ENCODE measurements around the gene GPR68. TPM values are rescaled to one million over a fixed set of nuclear protein-coding genes. Genes with fewer than 3 reads are reported as not detected.
A peak's percentile ranks its signal among the peaks of the same experiment; 100 is the strongest.

Gene GPR68
- total and polyA plus RNA-seq, 4 experiments from 2014 or later, result 3.0 to 10.8 (median 9.5) TPM

DNA sequence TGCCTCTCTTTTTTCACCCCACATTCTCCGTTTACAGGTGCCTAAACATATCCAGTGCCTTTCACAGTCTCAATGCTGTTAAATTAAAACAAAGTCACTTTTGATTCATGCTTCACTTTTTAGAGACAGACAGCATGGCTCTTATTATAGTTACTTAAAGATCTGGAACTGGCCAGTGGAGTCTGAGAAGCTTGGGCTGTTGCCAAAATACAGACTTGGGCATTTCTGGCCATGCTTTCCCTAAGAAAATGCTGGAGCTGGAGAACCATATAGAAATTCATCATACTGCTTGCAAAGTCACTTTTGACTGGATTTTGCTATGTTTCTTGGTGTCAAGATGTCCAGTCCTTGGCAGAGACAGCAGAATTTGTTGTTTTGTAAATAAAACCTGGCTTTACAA lies 12.2 kb upstream of the GPR68 start:
- Mint-ChIP-seq H3K27me3 (no peaks in the 10 kb centered on the region), H3K4me3 (no peak overlapping the region), H3K36me3 (peaks cover 0 to 3% of the 10 kb centered on the region in 2 donors), H3K27ac (peak overlapping the region in 4 of 7 donors; percentile 8 to 95 (median 63)), H3K9me3 (peaks cover 0 to 5% (median 0%) of the 10 kb centered on the region in 8 donors), H3K4me1 (peaks cover 48 to 84% (median 71%) of the 10 kb centered on the region in 4 donors)
- intact Hi-C loops (cut with micrococcal nuclease), result no loop called here
- no peak for DNase-seq
- H3K27ac ChIP-seq (ENCODE audit: low read depth, low read length), result no peak overlapping the region
- H3K4me1 ChIP-seq (ENCODE audit: insufficient read depth, low read length), result peaks cover 85% of the 10 kb centered on the region
- ChIA-PET POLR2A (ENCODE audit: partially characterized antibody) (interaction anchor here (0.9 to 21.6 kb wide), 6 partner anchors 8 to 80 kb away, joined by 3 to 963 read pairs (median 8); partner anchors contain the start of gene GPR68), CTCF (ENCODE audit: partially characterized antibody) (interaction anchor here (0.9 to 1.8 kb wide), 6 partner anchors 10 to 79 kb away, joined by 3 to 5 read pairs (median 4); no protein-coding TSS in a partner anchor)
- no peak overlapping the region for H3K4me3 ChIP-seq (ENCODE audit: low read length in 2 of 2)
- H3K9me3 ChIP-seq (ENCODE audit: control insufficient read depth in 1 of 2, low read length in 2 of 2), result no peaks in the 10 kb centered on the region
- no peaks in the 10 kb centered on the region for H3K27me3 ChIP-seq (ENCODE audit: insufficient read depth, low read length)
- H3K36me3 ChIP-seq (ENCODE audit: insufficient read depth, low read length), result no peaks in the 10 kb centered on the region

DNA sequence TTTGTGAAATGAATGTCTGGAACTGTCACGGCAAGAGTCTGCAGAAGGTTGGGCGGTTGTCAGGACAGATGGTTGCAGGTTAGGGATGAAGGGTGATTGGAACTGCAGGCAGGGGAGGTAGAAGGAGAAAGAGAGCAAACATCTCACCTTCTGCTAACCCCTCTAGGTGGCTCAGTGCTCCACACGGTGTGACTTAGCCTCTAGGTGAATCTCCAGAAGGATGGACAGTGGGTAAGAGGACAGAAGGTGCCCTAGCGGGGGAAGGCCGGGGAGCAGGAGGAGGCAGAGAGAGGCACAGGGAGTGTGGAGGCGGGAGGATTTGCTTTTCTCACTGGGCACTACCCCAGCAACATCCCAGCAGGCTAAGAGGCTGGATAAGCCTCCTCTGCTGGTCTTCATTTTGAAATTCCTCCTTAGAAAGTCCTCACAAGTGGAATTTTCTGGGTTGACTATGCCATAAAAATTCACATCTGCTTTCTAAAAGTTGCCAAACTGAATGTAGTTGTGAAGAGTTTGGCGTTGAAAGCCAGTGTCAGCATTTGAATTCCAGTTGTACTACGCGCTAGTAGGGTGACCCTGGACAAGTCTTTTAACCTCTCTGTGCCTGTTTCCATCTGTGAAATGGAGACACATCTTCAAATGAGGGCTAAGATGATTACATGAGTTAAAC lies 10.7 kb upstream of the GPR68 start:
- Histone ChIP-seq H3K9me3 (ENCODE audit: control insufficient read depth in 1 of 2, low read length in 2 of 2) (no peaks in the 10 kb centered on the region), H3K27ac (ENCODE audit: low read depth, low read length) (peak overlapping the region; percentile 62), H3K36me3 (ENCODE audit: insufficient read depth, low read length) (no peaks in the 10 kb centered on the region), H3K27me3 (ENCODE audit: insufficient read depth, low read length) (no peaks in the 10 kb centered on the region), H3K4me3 (ENCODE audit: low read length in 2 of 2) (no peak overlapping the region), H3K4me1 (ENCODE audit: insufficient read depth, low read length) (peaks cover 85% of the 10 kb centered on the region)
- Mint-ChIP-seq H3K4me1 (peaks cover 52 to 85% (median 73%) of the 10 kb centered on the region in 4 donors), H3K27me3 (no peaks in the 10 kb centered on the region), H3K9me3 (peaks cover 0 to 5% (median 0%) of the 10 kb centered on the region in 8 donors), H3K4me3 (peak overlapping the region in 7 of 8 donors; percentile 41 to 86 (median 83)), H3K27ac (peak overlapping the region; percentile 91 to 98 (median 95)), H3K36me3 (peaks cover 3 to 4% of the 10 kb centered on the region in 2 donors)
- ChIA-PET CTCF (ENCODE audit: partially characterized antibody) (interaction anchor here (1.3 to 1.8 kb wide), 4 partner anchors 8 to 82 kb away, joined by 3 to 5 read pairs (median 4); no protein-coding TSS in a partner anchor), POLR2A (ENCODE audit: partially characterized antibody) (interaction anchor here (1.1 to 21.6 kb wide), 6 partner anchors 9 to 78 kb away, joined by 5 to 963 read pairs (median 12); partner anchors contain the start of gene GPR68)
- intact Hi-C loops (cut with micrococcal nuclease), result no loop called here
- no peak for DNase-seq

DNA sequence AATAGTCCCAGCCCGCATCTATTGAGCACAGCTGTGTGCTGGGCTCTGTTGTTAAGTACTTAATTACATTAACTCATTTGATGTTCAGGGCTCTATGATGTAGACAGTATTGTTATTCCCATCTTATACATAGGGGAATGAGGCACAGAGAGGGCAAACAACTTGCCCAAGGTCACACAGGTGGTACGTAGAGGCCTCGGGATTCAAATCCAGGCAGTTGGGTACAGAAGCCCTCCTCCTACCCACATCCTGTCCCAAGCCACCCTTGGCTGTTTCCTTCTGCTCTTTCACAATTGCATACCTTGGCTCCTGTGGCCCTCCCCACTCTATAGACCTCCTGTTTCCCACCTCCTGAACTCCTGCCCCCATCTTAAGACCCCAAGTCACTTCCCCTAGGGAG lies 10.0 kb upstream of the GPR68 start:
- Histone ChIP-seq H3K4me3 (ENCODE audit: low read length in 2 of 2) (no peak overlapping the region), H3K27ac (ENCODE audit: low read depth, low read length) (peak overlapping the region; percentile 62), H3K27me3 (ENCODE audit: insufficient read depth, low read length) (no peaks in the 10 kb centered on the region), H3K4me1 (ENCODE audit: insufficient read depth, low read length) (peaks cover 89% of the 10 kb centered on the region), H3K36me3 (ENCODE audit: insufficient read depth, low read length) (no peaks in the 10 kb centered on the region), H3K9me3 (ENCODE audit: control insufficient read depth in 1 of 2, low read length in 2 of 2) (no peaks in the 10 kb centered on the region)
- Mint-ChIP-seq H3K36me3 (peaks cover 5 to 9% of the 10 kb centered on the region in 2 donors), H3K27me3 (no peaks in the 10 kb centered on the region), H3K27ac (peak overlapping the region; percentile 91 to 98 (median 95)), H3K9me3 (peaks cover 0 to 5% (median 0%) of the 10 kb centered on the region in 8 donors), H3K4me1 (peaks cover 57 to 86% (median 77%) of the 10 kb centered on the region in 4 donors), H3K4me3 (peak overlapping the region; percentile 82 to 86 (median 86))
- ChIA-PET POLR2A (ENCODE audit: partially characterized antibody) (interaction anchor here (0.8 to 21.6 kb wide), 6 partner anchors 10 to 78 kb away, joined by 3 to 963 read pairs (median 10); partner anchors contain the start of gene GPR68), CTCF (ENCODE audit: partially characterized antibody) (interaction anchor here (1.5 kb wide), 1 partner anchor 9 kb away, joined by 5 read pairs; no protein-coding TSS in a partner anchor)
- intact Hi-C loops (cut with micrococcal nuclease), result loop anchor here (1.0 to 5.0 kb wide), 2 partner anchors 11 to 37 kb away; no protein-coding TSS in a partner anchor
- peak in 4 of 5 donors; percentile 45 to 54 (median 52) for DNase-seq

DNA sequence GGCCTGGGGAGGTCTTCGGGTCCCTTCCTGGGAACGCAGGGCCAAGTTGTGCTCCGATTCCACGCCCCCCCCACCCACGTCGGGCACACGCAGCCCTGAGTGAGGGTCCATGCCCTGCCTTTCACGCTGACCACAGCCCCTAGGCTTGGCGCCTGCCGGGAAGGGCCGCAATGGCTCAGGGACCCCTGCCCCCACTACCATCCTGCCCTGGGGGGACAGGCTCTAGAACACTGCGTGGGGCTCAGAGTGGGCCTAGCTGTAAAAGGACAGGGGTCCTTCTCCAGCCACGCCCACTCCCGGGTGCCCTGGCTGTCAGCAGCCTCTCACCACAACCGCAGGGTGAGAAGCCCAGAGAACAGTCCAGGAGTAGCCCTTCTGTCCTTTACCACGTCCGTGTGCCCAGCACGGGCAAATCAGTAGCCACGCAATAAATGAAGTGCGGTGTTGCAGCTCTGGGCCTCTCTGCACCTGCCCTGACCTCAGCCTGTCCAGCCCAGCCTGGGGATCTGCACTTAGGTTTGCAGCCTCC lies 9.4 kb upstream of the GPR68 start:
- peak overlapping the region; percentile 91 to 98 (median 95) for H3K27ac Mint-ChIP-seq
- H3K36me3 Mint-ChIP-seq, result peaks cover 6 to 9% of the 10 kb centered on the region in 2 donors
- no peaks in the 10 kb centered on the region for H3K36me3 ChIP-seq (ENCODE audit: insufficient read depth, low read length)
- H3K4me3 ChIP-seq (ENCODE audit: low read length in 2 of 2), result peak overlapping the region in 1 of 2 donors; percentile 57
- peak overlapping the region; percentile 82 to 86 (median 86) for H3K4me3 Mint-ChIP-seq
- peaks cover 57 to 90% (median 80%) of the 10 kb centered on the region in 4 donors for H3K4me1 Mint-ChIP-seq
- H3K27me3 ChIP-seq (ENCODE audit: insufficient read depth, low read length), result no peaks in the 10 kb centered on the region
- intact Hi-C loops (cut with micrococcal nuclease), result loop anchor here (1.0 to 5.0 kb wide), 2 partner anchors 11 to 37 kb away; no protein-coding TSS in a partner anchor
- no peak for DNase-seq
- H3K27ac ChIP-seq (ENCODE audit: low read depth, low read length), result peak overlapping the region; percentile 62
- H3K9me3 Mint-ChIP-seq, result peaks cover 0 to 5% (median 0%) of the 10 kb centered on the region in 8 donors
- H3K9me3 ChIP-seq (ENCODE audit: control insufficient read depth in 1 of 2, low read length in 2 of 2), result no peaks in the 10 kb centered on the region
- no peaks in the 10 kb centered on the region for H3K27me3 Mint-ChIP-seq
- POLR2A ChIA-PET (ENCODE audit: partially characterized antibody), result interaction anchor here (0.8 to 21.6 kb wide), 6 partner anchors 10 to 77 kb away, joined by 3 to 963 read pairs (median 10); partner anchors contain the start of gene GPR68
- H3K4me1 ChIP-seq (ENCODE audit: insufficient read depth, low read length), result peaks cover 95% of the 10 kb centered on the region
- CTCF ChIA-PET (ENCODE audit: partially characterized antibody), result interaction anchor here (1.5 kb wide), 1 partner anchor 10 kb away, joined by 5 read pairs; no protein-coding TSS in a partner anchor

DNA sequence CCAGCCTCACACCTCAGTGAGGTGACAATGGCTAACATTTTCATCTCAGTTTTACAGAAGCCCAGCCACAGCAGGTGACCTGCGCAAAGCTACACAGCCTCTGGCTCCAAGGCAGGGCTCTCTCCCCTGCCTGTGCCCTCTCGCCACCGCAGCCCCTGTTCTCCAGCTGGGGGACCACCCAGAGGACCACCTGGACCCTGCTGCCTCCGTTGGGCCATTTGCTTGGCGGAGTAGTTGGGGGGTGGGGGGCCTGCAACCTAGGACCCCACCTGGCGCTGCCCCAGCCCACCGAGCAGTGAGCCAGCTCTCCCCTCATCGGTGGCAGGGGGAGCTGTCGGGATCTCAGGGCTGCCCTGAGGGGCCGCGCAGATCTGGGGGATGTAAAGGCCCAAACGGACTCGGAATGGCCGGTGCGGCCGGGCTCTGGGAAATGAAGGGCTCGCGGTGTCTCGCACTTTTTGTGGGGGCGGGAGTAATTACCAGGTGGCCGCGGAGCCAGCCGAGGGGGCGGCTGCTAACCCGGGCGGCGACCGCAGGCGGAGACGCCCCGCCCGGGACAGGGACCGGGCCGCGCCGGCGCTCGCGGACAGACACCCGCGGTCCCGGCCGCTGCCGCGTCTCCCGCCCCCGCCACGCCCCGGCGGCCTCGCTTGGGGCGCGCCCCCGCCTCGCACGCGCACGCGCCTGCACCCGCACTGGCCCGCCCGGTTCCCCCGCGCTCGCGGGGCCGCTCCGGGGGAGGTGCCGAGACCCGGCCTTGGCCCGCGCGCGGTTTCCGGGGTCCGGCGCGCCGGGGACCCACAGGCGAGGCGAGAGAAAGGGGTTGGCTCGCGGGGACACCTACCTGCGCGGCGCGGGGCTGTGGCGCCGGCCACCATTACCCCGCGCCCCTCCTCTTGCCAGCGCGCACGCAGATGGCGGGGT lies 8.6 kb upstream of the GPR68 start:
- H3K27ac Mint-ChIP-seq, result peak overlapping the region; percentile 91 to 99 (median 96)
- CTCF ChIA-PET (ENCODE audit: partially characterized antibody), result interaction anchor here (0.9 to 4.8 kb wide), 6 partner anchors 9 to 76 kb away, joined by 3 to 38 read pairs (median 6); no protein-coding TSS in a partner anchor
- Histone ChIP-seq H3K27ac (ENCODE audit: low read depth, low read length) (peak overlapping the region; percentile 75), H3K36me3 (ENCODE audit: insufficient read depth, low read length) (no peaks in the 10 kb centered on the region), H3K27me3 (ENCODE audit: insufficient read depth, low read length) (no peaks in the 10 kb centered on the region), H3K4me1 (ENCODE audit: insufficient read depth, low read length) (peaks cover 95% of the 10 kb centered on the region), H3K9me3 (ENCODE audit: control insufficient read depth in 1 of 2, low read length in 2 of 2) (no peaks in the 10 kb centered on the region), H3K4me3 (ENCODE audit: low read length in 2 of 2) (peak overlapping the region; percentile 47 to 57)
- peak overlapping the region; percentile 67 to 86 (median 84) for H3K4me3 Mint-ChIP-seq
- peaks cover 0 to 5% (median 0%) of the 10 kb centered on the region in 8 donors for H3K9me3 Mint-ChIP-seq
- intact Hi-C loops (cut with micrococcal nuclease), result loop anchor here (1.0 to 5.0 kb wide), 2 partner anchors 24 to 36 kb away; no protein-coding TSS in a partner anchor
- peaks cover 61 to 90% (median 79%) of the 10 kb centered on the region in 4 donors for H3K4me1 Mint-ChIP-seq
- H3K36me3 Mint-ChIP-seq, result peaks cover 6 to 9% of the 10 kb centered on the region in 2 donors
- DNase-seq, result peak in 4 of 5 donors; percentile 48 to 61 (median 54)
- POLR2A ChIA-PET (ENCODE audit: partially characterized antibody), result interaction anchor here (0.8 to 21.6 kb wide), 13 partner anchors 9 to 193 kb away, joined by 3 to 963 read pairs (median 6); partner anchors contain the start of genes GPR68 and RPS6KA5
- H3K27me3 Mint-ChIP-seq, result no peaks in the 10 kb centered on the region

DNA sequence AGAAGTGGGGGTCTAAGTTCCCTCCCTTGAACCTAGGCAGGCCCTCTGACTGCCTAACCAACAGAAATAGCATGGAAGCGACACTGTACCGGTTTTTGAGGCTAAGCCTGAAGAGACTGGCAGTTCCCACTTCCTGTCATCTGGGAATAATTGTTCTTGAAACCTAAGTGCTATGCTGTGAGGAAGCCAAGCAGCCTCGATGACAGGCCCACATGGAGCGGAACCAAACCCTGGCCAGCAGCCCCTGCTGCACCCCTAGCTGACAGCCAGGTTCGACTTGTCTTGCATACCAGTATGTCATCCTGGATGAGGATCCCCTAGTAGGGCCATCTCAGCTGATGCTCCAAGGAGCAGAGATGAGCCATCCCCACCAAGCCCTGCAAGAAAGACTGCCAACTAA lies 6.4 kb upstream of the GPR68 start:
- CTCF ChIA-PET (ENCODE audit: partially characterized antibody), result interaction anchor here (1.1 to 4.8 kb wide), 5 partner anchors 23 to 77 kb away, joined by 3 to 38 read pairs (median 14); no protein-coding TSS in a partner anchor
- Mint-ChIP-seq H3K4me1 (peaks cover 63 to 90% (median 79%) of the 10 kb centered on the region in 4 donors), H3K27me3 (no peaks in the 10 kb centered on the region), H3K4me3 (peak overlapping the region in 7 of 8 donors; percentile 17 to 75 (median 68)), H3K27ac (peak overlapping the region; percentile 92 to 99 (median 97)), H3K9me3 (peaks cover 0 to 13% (median 1%) of the 10 kb centered on the region in 8 donors), H3K36me3 (peaks cover 12 to 18% of the 10 kb centered on the region in 2 donors)
- H3K27me3 ChIP-seq (ENCODE audit: insufficient read depth, low read length), result no peaks in the 10 kb centered on the region
- no peak for DNase-seq
- peak overlapping the region; percentile 75 for H3K27ac ChIP-seq (ENCODE audit: low read depth, low read length)
- H3K36me3 ChIP-seq (ENCODE audit: insufficient read depth, low read length), result no peaks in the 10 kb centered on the region
- intact Hi-C loops (cut with micrococcal nuclease), result loop anchor here (5.0 kb wide), 1 partner anchor 34 kb away; no protein-coding TSS in a partner anchor
- no peaks in the 10 kb centered on the region for H3K9me3 ChIP-seq (ENCODE audit: control insufficient read depth in 1 of 2, low read length in 2 of 2)
- H3K4me3 ChIP-seq (ENCODE audit: low read length in 2 of 2), result no peak overlapping the region
- POLR2A ChIA-PET (ENCODE audit: partially characterized antibody), result interaction anchor here (0.5 to 21.6 kb wide), 13 partner anchors 7 to 621 kb away, joined by 3 to 963 read pairs (median 7); partner anchors contain the start of gene GPR68
- H3K4me1 ChIP-seq (ENCODE audit: insufficient read depth, low read length), result peaks cover 95% of the 10 kb centered on the region
